Anterior cingulate cortex (tissue), 58 donors: Measurements from ENCODE around the gene OR6N1.

Source experiments
- DNase-seq, 58 donors: peaks; one replicate each; lab custom pipeline; 2025; lab: John Stamatoyannopoulos, UW

OR6N1 gene

DNA sequence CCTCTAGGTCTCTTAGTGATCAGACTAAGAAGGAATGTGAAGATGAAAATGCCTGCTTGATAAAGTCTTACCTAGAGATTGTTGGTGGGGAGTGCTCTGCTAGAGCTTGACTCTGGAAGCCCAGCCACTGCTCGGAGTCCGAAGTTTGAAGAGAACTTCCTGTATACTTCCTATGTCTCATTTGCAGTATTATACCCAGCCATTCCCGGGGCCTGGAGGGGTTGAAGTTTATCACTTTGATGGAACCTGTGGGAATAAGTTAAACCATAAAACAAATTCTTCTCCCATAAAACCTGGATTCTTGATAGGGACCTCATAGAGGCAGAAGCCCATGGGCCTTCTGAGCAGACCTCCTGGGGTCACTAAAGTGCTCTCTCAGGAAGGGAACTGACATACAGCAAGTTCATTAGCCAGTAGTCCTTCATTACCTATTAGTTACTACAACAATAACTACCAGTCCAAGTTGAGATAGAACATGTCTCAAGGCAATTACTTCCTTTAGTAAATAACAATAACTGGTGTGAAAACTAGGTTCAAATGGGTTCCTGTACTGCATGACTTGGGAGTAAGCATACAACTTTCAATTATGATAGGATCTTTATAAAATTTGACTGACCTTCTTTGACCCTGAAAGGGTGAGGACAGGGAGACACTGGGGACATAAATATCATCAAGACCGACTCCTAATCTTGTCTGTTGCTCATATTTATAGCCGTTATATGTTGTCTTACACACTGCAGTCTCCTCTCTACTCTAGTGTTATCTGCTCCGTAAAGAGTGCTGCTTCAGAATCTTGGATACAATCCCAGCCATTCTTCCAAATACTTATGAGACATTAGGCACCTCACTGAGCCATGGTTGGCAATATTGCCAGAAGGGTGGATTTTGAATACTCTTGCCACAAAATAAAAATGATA, at the start of gene OR6N1:
OR6N1 (minus strand) TSS at position 246 of the 917 bp plus-strand sequence. CDS start 5,513 bp downstream, outside the sequence.
- DNase-seq: no peak

DNA sequence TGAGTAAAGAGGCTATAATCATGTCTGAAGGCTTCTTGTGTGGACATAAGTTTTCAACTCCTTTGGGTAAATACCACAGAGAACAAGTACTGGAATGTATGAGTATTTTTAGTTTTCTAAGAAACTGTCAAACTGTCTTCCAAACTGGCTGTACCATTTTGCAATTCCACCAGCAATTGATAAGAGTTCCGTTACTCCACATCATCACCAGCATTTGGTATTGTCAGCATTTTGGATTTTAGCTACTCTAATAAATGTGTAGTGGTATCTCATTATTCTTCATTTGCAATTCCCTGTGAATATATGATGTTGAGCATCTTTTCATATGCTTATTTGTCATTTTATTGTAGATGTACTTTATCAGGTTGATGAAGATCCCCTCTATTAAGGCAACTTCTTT, 49.7 kb upstream of the OR6N1 start:
- DNase-seq: no peak

DNA sequence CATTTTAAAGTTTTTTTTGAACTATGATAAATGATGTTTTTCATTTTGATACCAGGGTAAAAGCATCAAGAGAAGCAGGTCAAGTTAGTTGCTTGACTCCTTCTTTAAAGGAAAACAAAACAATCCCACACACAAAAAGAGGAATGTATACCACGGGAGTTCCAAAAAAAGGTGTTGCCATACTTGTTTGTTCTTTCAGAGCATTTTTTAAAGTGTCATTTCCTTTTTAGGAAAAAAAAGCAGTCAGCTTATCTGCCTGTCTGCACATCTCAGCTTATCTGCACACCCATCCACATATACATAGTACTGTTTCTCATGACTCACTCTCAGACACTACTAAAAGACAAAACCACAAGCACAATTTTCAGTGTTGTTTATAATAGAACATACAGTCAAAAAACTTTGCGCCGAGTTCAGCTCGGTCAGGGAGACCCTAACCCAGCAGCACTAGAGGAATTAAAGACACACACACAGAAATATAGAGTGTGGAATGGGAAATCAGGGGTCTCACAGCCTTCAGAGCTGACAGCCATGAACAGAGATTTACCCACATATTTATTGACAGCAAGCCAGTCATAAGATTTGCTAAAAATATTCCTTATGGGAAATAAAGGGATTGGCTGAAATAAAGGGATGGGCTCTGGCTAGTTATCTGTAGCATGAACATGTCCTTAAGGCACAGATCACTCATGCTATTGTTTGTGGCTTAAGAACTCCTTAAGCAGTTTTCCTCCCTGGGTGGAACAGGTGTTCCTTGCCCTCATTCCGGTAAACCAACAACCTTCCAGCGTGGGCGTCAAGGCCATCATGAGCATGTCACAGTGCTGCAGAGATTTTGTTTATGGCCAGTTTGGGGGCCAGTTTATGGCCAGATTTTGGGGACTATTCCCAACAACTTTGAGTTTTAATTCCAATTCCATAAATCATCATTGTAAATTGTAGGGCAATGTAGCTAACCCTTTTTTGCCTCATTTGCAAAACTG, 47.8 kb upstream of the OR6N1 start:
- DNase-seq: no peak

DNA sequence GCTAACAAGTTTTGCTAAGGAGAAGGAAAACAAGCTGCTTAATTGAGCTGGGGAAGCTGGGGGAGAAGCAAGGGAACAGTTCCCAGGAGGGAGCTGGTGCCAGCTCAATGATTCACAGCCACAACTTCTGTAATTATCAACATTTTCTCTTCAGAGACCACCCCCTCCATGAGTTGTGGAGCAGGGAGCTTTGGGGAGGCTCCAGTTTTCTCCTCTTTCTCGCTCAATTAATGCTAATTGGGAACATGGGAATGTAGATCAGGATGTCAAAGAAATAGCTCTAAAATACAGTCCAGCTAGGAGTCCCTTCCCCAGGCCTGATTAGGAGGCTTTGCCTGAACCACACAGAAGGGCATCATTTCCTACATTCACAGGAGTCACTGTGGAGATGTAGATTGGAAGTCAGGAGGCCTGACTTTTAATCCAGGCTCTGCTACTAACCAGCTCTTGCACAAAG, 47.0 kb upstream of the OR6N1 start:
- peak in 34 of 58 donors; percentile 1 to 77 (median 30) for DNase-seq

DNA sequence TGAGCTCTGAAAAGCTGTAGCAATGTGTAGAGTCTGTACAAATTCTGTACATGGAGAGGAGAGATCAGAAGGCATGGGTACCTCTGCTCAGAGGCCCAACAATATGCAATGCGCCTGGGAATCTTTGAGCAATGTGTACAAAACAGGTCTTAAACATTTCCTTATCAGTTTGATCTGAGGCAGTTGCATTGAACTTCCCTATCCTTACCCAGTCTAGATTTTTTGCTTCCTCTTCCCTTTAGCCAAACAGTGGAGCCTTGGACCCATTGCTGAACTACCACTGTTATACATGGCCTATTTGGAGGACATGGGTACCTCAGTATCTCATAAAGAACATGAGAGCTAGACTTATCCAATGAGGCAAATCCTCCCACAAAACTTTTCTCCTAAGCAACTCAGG, 46.6 kb upstream of the OR6N1 start:
- DNase-seq: no peak

DNA sequence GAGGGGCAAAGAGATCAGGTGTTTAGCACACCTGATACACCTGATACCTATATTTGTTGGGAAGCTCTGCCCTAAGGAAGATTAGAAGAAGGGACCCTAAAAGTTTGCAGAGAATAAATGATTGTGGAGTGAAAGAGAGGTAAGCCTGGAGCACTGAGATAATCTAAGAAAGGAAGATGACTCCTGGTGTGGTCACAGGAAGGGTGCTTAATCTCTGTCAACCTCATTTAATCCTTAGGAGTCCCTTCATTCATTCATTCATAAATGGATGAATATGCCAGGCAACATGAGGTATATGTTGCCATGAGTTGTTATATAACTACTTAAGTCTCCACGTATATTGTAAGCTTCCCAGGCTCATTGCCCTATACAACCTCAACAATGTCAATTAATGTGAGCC, 43.0 kb upstream of the OR6N1 start:
- no peak for DNase-seq

DNA sequence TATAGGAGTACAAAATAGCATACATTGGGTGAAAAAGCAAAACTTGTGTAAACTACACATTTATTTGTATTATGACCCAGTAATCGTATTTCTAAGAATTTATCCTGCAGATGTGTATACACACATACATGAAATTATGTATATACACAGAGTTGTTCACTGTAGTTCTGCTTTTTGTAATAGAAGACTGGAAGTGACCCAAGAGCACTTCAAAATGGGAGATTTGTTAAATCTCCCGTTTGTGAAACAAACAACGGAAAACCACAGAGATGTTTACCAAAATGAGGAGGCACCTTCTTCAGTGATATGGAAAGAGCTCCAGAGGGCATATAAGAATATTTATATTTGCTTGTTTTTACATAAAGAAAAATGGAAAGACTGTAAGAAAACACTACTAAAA, 41.2 kb upstream of the OR6N1 start:
- no peak for DNase-seq

- no peak for DNase-seq
Observed at GRCh38 chr1:158812336-158812735, 40.3 kb upstream of the OR6N1 start.

- DNase-seq: no peak
Observed at GRCh38 chr1:158810311-158810710, 38.3 kb upstream of the OR6N1 start.

DNA sequence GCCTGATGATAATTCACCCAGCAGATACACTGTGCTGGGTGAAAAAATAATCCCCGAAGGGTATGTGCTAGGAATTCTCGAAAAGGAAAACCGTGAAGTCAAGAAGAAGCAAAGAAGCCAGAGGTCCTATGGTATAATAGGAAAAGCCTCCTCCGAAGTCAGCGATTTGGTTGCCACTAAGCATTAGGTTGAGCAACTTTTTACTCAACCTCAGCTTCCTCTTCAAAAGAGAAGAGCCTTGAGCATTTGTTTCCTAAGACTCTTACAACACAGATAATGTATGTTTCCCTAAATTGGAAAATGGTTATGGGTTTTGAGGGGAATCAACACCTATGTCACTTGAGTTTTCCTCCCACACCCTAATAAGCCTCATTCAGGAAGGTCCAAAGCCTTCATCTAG, 37.9 kb upstream of the OR6N1 start:
- no peak for DNase-seq

DNA sequence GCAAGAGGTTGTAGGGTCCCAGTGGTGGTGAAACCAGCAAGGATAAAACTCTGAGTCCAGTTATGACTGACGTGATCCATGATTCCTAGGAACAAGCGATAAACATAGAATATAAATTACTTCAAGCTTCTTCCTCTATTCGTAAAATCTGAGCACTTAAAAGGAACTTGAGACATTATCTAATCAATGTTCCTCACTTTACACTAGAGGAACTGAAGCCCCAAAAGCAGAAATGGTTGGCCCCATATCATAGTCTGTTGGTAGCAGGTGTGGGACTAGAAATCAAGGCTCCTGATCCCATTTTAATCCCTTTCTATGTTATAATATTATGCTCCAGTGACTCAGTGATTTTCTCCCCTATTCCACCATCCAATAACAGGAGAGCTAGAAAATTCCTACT, 37.3 kb upstream of the OR6N1 start:
- DNase-seq: no peak

GRCh38 chr1:158806916-158807536, 35.0 kb upstream of the OR6N1 start:
- DNase-seq: no peak

- no peak for DNase-seq
Observed at GRCh38 chr1:158803678-158804077, 31.7 kb upstream of the OR6N1 start.

GRCh38 chr1:158801396-158801795, 29.4 kb upstream of the OR6N1 start:
- DNase-seq: no peak

DNA sequence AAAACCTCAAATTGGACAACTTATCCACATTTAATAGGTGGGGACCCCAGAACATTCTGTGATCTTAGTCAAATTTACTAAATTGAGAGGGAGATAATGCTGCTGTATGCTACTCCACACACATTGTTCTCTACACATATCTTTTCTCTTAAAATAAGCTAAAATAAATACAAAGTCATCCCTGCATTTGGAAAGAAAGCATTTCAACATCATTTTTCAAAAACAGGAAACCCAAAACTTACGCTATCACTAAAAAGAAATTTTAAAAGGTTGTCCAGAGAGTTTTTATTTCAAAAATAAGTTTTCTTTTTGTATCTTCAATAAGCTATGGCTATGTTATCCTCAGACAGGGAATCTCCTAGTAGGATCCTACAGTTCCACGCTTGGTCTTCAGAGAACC, 28.5 kb upstream of the OR6N1 start:
- DNase-seq: no peak

DNA sequence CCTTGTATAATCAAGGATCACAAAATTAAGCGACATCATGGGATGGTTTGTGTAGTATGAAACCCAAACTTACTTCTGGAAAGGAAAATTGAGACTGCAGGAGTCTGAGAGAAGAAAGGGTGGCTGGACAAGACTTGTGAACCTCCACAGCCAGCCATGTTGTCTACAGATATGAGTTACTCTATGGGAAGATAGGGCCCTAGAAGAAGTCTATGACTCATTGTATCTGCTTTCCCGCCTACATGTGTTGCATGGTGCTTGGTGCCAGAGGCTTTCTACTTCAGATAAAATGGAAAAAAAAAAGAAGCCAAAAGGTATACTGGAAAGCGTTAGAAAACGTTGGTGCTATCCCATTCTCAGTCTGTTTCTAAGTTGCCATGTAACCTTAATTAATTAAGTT, 27.7 kb upstream of the OR6N1 start:
- no peak for DNase-seq

GRCh38 chr1:158798531-158798930, 26.5 kb upstream of the OR6N1 start:
- no peak for DNase-seq

DNA sequence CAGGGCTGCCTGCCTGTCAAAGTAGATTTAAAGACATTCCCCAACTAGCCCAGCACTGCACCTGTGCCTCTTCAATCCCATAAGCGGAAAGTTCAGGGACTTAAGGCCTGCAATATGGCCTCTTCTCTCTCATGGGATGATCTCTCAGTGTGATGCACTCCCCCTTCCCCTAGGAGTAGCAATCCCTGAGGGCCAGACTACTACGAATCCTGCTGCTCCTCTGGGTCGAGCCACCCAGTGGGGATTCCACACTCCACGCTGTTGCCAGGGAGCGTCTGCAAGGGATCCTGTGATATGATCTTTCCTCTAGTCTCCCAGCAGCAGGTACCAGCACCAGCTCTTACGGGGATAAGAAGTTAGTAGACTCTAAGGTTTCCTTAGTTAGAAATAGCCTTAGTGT, 22.3 kb upstream of the OR6N1 start:
- DNase-seq: no peak

DNA sequence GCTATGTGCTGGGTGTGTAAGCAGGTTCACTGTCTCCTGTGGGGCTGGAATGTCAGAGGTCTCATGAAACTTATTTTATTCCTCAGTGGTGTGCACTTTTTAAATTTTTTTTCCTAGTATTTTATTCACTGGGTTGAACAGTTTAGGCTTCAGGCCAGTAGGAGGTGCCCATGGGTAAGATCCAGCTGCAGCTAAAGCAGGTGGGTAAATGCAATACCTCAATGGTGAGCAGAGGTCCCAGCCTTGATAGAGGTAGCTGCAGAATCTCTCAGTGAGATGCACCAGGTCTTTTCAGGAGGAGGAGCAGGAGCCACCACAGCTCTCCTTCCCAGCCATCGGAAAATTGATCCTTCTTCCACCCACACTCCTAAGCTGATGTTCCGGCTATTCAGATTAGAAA, 21.6 kb upstream of the OR6N1 start:
- no peak for DNase-seq

- DNase-seq: no peak
Observed at GRCh38 chr1:158781104-158781503, 9.1 kb upstream of the OR6N1 start, which contains the start of gene OR6N2. OR6N2 (minus strand) TSS chr1:158781204; CDS start chr1:158777635, 3,569 bp downstream.

GRCh38 chr1:158754420-158754819, 17.6 kb downstream of the OR6N1 start, which contains the start of gene OR6K6:
OR6K6 (plus strand) TSS chr1:158754720; CDS start chr1:158754888, 168 bp downstream.
- no peak for DNase-seq
